Keratinocyte (primary cell): Measurements from ENCODE around the gene PIGQ.

Source experiments
- CTCF ChIP-seq, 3 experiments: IDR thresholded peaks in 1 of 3; conservative IDR thresholded peaks in 1 of 3; optimal IDR thresholded peaks in 1 of 3; 2 replicates in 2 of 3; 3 replicates in 1 of 3; pipeline versions ENCODE3 to v1.5.1; 2011; ENCODE audit warnings: low read length in 3 of 3, mild to moderate bottlenecking in 3 of 3, moderate library complexity in 2 of 3, control low read depth in 1 of 3, inconsistent platforms in 1 of 3; ENCODE audit not compliant: insufficient read depth in 2 of 3; ENCODE audit errors: extremely low read depth in 1 of 3
- EZH2 ChIP-seq: IDR thresholded peaks from one replicate; pipeline ENCODE4 v1.6.1; 2012; ENCODE audit warnings: inconsistent platforms, mild to moderate bottlenecking, low read length, moderate library complexity

GRCh38 chr16:560204-560700 lies 9.5 kb upstream of the PIGQ start, which contains the start of gene PRR35:
- no peak for TF ChIP-seq EZH2
- TF ChIP-seq CTCF (optimal IDR thresholded peaks at IDR 0.05 in 1 of 3, IDR thresholded peaks at IDR 0.05 in 1 of 3, conservative IDR thresholded peaks at IDR 0.05 in 1 of 3; ENCODE audit: extremely low read depth in 1 of 3, insufficient read depth in 2 of 3, low read length in 3 of 3), result no peak
